HG02571 (cell line): ENCODE measurements around the gene HSPA14.
"Not testable (repeated sequence)": the region's sequence is repeated elsewhere in the genome, so short reads cannot be mapped to it uniquely, and the experiment has no call there.

Experiments
- ATAC-seq: cut with Tn5 transposase; IDR thresholded peaks from one replicate; pipeline ENCODE4 v1.9.1; 2021; ENCODE audit warnings: mild to moderate bottlenecking, moderate library complexity; ENCODE audit not compliant: unreplicated experiment

HSPA14 gene

GRCh38 chr10:14879928-14880193, 41.8 kb downstream of the HSPA14 start:
- ATAC-seq, result no peak

GRCh38 chr10:14880229-14880628, 42.1 kb downstream of the HSPA14 start:
- ATAC-seq, result no peak

GRCh38 chr10:14884082-14884481, 46.0 kb downstream of the HSPA14 start:
- ATAC-seq, result no peak

GRCh38 chr10:14889318-14889717, 51.2 kb downstream of the HSPA14 start:
- ATAC-seq, result no peak

- no peak for ATAC-seq
Observed at GRCh38 chr10:14891151-14891550, 53.0 kb downstream of the HSPA14 start.

- ATAC-seq, result no peak
Observed at GRCh38 chr10:14904316-14904732, 66.2 kb downstream of the HSPA14 start.

GRCh38 chr10:14904864-14905263, 66.8 kb downstream of the HSPA14 start:
- no peak for ATAC-seq

- no peak for ATAC-seq
Observed at GRCh38 chr10:14905890-14906289, 67.8 kb downstream of the HSPA14 start.

GRCh38 chr10:14906765-14907164, 68.7 kb downstream of the HSPA14 start:
- ATAC-seq, result no peak

GRCh38 chr10:14907591-14907990, 69.5 kb downstream of the HSPA14 start:
- not testable (repeated sequence) for ATAC-seq

GRCh38 chr10:14909101-14909500, 71.0 kb downstream of the HSPA14 start:
- ATAC-seq, result no peak

- no peak for ATAC-seq
Observed at GRCh38 chr10:14910953-14911352, 72.8 kb downstream of the HSPA14 start.

GRCh38 chr10:14911801-14912200, 73.7 kb downstream of the HSPA14 start:
- ATAC-seq, result no peak

GRCh38 chr10:14916600-14916999, 78.5 kb downstream of the HSPA14 start:
- ATAC-seq, result no peak

GRCh38 chr10:14917827-14918226, 79.7 kb downstream of the HSPA14 start:
- no peak for ATAC-seq

GRCh38 chr10:14918964-14919363, 80.9 kb downstream of the HSPA14 start:
- ATAC-seq, result no peak
